Activated CD8-positive, alpha-beta T cell treated with anti-CD3 and anti-CD28 coated beads for 36 hours (primary cell): ENCODE data around the gene STAU1. TPM values are rescaled to one million over a fixed set of nuclear protein-coding genes. Genes with fewer than 3 reads are reported as not detected.
"Not testable (repeated sequence)": the region's sequence is repeated elsewhere in the genome, so short reads cannot be mapped to it uniquely, and the experiment has no call there.

Source experiments
- ATAC-seq: fragments of 200-7000 bp; cut with Tn5 transposase; one replicate; pipeline ENCODE4 v1.10.0; 2021; ENCODE audit warnings: mild to moderate bottlenecking, moderate library complexity
- CTCF ChIA-PET: fragments of 350-600 bp; sonication (Branson Sonifier 250); formaldehyde crosslinking; loops from one replicate; lab custom pipeline; 2021; ENCODE audit warnings: antibody characterized with exemption; lab: Charles Lee
- POLR2A ChIA-PET: fragments of 350-600 bp; sonication (Branson Sonifier 250); formaldehyde crosslinking; loops from one replicate; lab custom pipeline; 2021; ENCODE audit warnings: antibody characterized with exemption; lab: Charles Lee
- DNase-seq: peaks from one replicate; pipeline ENCODE4 v3.0.0-alpha.2; 2020
- H3K27ac Mint-ChIP-seq: one replicate; pipeline ENCODE4 v1.8.0; 2021; ENCODE audit warnings: mild to moderate bottlenecking, mixed read lengths
- H3K27me3 Mint-ChIP-seq: one replicate; pipeline ENCODE4 v1.8.0; 2021; ENCODE audit warnings: mixed read lengths
- H3K36me3 Mint-ChIP-seq: one replicate; pipeline ENCODE4 v1.8.0; 2021; ENCODE audit warnings: low read depth, mixed read lengths
- H3K4me1 Mint-ChIP-seq: one replicate; pipeline ENCODE4 v1.8.0; 2021; ENCODE audit warnings: low read depth, mixed read lengths
- H3K4me3 Mint-ChIP-seq: one replicate; pipeline ENCODE4 v1.8.0; 2021; ENCODE audit warnings: mild to moderate bottlenecking, moderate library complexity, mixed read lengths
- H3K9me3 Mint-ChIP-seq: one replicate; pipeline ENCODE4 v1.8.0; 2021; ENCODE audit warnings: mixed read lengths
- CTCF ChIP-seq: fragments of 200-600 bp; IDR thresholded peaks from one replicate; pipeline ENCODE4 v1.8.0; 2022; ENCODE audit warnings: antibody characterized with exemption, mild to moderate bottlenecking
- intact Hi-C: fragments of 100-400 bp; cut with micrococcal nuclease; formaldehyde crosslinking; loops from one replicate; pipeline ENCODE4 v1.10.0; 2022
- total RNA-seq, 2 experiments: library from RNA; stranded (reverse); gene quantifications; one replicate each; pipeline ENCODE4 v1.2.3, GENCODE V29; 2021

Gene STAU1
- total RNA-seq, 2 experiments from 2014 or later = 57.7 to 60.1 TPM

DNA sequence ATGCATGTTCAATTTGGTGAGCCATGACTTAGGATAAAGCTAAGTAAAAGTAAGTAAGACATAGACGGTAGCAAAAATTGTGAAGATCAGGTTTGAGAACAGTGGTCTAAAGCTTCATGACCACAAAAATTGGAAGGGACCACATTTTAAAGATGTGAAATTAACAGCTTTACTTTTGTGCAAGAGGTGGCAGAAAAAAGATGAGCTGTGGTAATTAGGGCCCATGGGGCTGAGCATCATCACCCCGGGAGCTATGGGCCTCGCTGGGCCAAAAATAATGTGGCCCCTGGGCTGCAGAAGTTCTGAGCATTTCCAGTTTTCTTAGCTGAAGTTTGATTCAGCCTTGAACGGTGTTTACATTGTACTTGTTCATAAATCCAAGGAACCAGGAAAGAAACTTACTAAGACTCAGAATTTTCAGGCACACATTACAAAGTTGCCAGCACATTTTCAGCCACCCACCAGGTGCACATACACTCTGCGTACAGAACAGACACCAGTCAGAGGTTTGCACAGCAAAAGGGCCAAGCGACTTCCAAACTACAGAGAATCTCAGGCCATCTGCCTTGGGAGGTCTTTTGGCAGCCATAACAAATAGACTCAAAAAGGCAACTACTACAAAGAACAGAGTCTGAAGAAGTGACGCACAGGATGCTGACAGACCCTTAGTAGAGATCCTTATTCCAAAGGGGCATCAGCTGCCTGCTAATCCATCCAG, 84.3 kb downstream of the STAU1 start:
- H3K36me3 Mint-ChIP-seq = peaks cover 49% of the 10 kb centered on the region
- H3K4me1 Mint-ChIP-seq = peaks cover 6% of the 10 kb centered on the region
- peak overlapping the region; percentile 14 for H3K27ac Mint-ChIP-seq
- POLR2A ChIA-PET = interaction anchor here (0.9 to 1.6 kb wide), 5 partner anchors 9 to 58 kb away, joined by 3 to 4 read pairs (median 3); partner anchors contain the start of gene CSE1L
- CTCF ChIA-PET = interaction anchor here (1.0 to 2.0 kb wide), 2 partner anchors 17 to 29 kb away, joined by 4 to 7 read pairs; no protein-coding TSS in a partner anchor
- ATAC-seq (no peak), DNase-seq (no peak)
- intact Hi-C loops = no loop called here
- no peak overlapping the region for H3K4me3 Mint-ChIP-seq
- no peaks in the 10 kb centered on the region for H3K9me3 Mint-ChIP-seq
- no peak for TF ChIP-seq CTCF
- no peaks in the 10 kb centered on the region for H3K27me3 Mint-ChIP-seq

- CTCF ChIA-PET = interaction anchor here (1.0 to 2.0 kb wide), 2 partner anchors 16 to 30 kb away, joined by 4 to 7 read pairs; no protein-coding TSS in a partner anchor
- DNase-seq (no peak), ATAC-seq (no peak)
- no peak overlapping the region for H3K27ac Mint-ChIP-seq
- intact Hi-C loops = no loop called here
- POLR2A ChIA-PET = interaction anchor here (0.7 to 1.4 kb wide), 4 partner anchors 13 to 57 kb away, joined by 3 to 4 read pairs (median 3); partner anchors contain the start of gene CSE1L
- H3K4me1 Mint-ChIP-seq = peaks cover 6% of the 10 kb centered on the region
- H3K36me3 Mint-ChIP-seq = peaks cover 57% of the 10 kb centered on the region
- H3K9me3 Mint-ChIP-seq = no peaks in the 10 kb centered on the region
- H3K27me3 Mint-ChIP-seq = no peaks in the 10 kb centered on the region
- no peak overlapping the region for H3K4me3 Mint-ChIP-seq
- no peak for TF ChIP-seq CTCF
These were observed 85.1 kb downstream of the STAU1 start for GRCh38 chr20:49103019-49103418.

DNA sequence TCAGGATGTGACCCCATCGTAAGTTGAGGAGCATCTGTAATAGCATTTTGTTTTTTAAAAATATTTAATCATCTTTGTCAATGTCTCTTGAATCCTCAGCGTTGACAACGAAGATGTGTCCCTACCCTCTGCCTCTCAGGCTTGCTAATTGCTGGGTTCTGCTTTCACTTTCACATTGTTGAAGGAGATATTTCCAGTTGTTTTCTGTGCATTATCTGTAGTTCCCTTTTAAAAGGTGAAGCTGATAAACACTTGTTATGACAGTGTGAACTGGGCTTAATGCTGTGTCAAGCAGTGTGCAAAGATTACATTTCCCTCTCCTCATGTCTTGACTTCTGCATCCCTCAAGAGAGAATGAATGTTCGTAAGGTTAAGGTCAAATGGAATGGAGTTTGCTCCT, 87.2 kb downstream of the STAU1 start:
- Mint-ChIP-seq H3K27me3 (no peaks in the 10 kb centered on the region), H3K36me3 (peaks cover 71% of the 10 kb centered on the region), H3K27ac (peak overlapping the region; percentile 75), H3K4me1 (peaks cover 6% of the 10 kb centered on the region), H3K4me3 (no peak overlapping the region), H3K9me3 (no peaks in the 10 kb centered on the region)
- intact Hi-C loops = no loop called here
- CTCF ChIA-PET = interaction anchor here (0.6 to 2.7 kb wide), 3 partner anchors 25 to 116 kb away, joined by 3 to 7 read pairs (median 3); no protein-coding TSS in a partner anchor
- ATAC-seq (no peak), DNase-seq (no peak)
- TF ChIP-seq CTCF = no peak
- POLR2A ChIA-PET = interaction anchor here (1.0 to 1.1 kb wide), 2 partner anchors 24 to 118 kb away, joined by 3 to 4 read pairs; no protein-coding TSS in a partner anchor

DNA sequence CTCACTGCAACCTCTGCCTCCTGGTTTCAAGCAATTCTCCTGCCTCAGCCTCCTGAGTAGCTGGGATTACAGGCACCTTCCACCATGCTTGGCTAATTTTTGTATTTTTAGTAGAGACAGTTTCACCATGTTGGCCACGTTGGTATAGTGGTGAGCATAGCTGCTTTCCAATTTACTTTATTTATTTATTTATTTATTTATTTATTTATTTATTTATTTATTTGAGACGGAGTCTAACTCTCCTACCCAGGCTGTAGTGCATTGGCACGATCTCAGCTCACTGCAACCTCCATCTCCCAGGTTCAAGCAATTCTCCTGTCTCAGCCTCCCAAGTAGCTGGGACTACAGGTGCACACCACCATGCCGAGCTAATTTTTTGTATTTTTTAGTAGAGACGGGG, 87.8 kb downstream of the STAU1 start:
- ChIA-PET CTCF (interaction anchor here (1.1 to 2.7 kb wide), 2 partner anchors 33 to 117 kb away, joined by 3 to 7 read pairs; no protein-coding TSS in a partner anchor), POLR2A (interaction anchor here (1.2 kb wide), 1 partner anchor 13 kb away, joined by 3 read pairs; no protein-coding TSS in a partner anchor)
- H3K9me3 Mint-ChIP-seq, H3K4me1 Mint-ChIP-seq, H3K4me3 Mint-ChIP-seq, ATAC-seq, intact Hi-C loops, H3K27ac Mint-ChIP-seq, DNase-seq, H3K27me3 Mint-ChIP-seq: not testable (repeated sequence)
- peaks cover 69% of the 10 kb centered on the region for H3K36me3 Mint-ChIP-seq

DNA sequence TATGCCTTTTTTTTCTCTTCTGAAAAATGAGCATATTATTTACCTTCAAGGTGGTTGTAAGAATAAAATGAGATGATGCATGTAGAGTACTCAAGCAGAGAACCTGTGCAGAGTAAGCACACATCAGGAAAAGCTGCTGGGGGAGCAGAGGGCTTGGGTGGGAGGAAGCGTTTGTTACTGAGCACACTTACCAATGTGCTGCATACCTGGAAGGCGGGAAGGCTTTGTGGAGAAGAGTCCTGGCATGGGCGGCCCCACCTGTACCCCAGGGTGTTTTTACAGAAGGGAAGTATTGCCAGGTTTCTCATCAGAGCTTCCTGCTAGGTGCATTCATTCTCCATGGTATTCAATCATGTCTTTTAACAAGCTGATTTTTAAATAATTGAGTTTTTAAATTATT, 89.1 kb downstream of the STAU1 start:
- ChIA-PET POLR2A (interaction anchor here (1.2 kb wide), 1 partner anchor 12 kb away, joined by 3 read pairs; no protein-coding TSS in a partner anchor), CTCF (no interaction called here)
- Mint-ChIP-seq H3K27me3 (no peaks in the 10 kb centered on the region), H3K9me3 (no peaks in the 10 kb centered on the region), H3K27ac (peak overlapping the region; percentile 30), H3K36me3 (peaks cover 72% of the 10 kb centered on the region), H3K4me1 (peaks cover 6% of the 10 kb centered on the region), H3K4me3 (no peak overlapping the region)
- no peak for DNase-seq
- no peak for ATAC-seq
- intact Hi-C loops = no loop called here
- TF ChIP-seq CTCF = no peak
